Measurements from ENCODE around the gene GINS3.

The GINS3 gene

DNA sequence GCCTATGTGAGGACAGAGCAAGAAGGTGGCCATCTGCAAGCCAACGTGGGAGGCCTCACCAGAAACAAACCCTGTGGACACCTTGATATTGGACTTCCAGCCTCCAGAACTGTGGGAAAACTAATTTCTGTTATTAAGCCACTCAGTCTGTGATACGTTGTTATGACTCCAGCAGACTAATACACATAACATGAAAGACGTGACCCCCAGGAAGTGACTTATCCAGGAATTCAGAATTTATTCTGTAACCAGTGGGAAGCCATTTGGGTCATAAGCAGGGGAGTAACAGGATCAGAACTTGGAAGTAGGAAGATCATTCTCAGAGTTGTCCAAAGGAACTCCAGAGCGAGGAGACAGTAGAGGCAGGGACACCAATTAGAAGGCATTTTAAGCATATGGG, 12.5 kb upstream of the GINS3 start:
- no peak overlapping the region for H3K27ac ChIP-seq (replicated peaks)
- no peak overlapping the region for H3K4me3 ChIP-seq (replicated peaks; ENCODE audit: insufficient read depth, low read length)
- no peak for TF ChIP-seq GABPA (IDR thresholded peaks at IDR 0.05; ENCODE audit: low read depth)
- TF ChIP-seq, protein P1, sequence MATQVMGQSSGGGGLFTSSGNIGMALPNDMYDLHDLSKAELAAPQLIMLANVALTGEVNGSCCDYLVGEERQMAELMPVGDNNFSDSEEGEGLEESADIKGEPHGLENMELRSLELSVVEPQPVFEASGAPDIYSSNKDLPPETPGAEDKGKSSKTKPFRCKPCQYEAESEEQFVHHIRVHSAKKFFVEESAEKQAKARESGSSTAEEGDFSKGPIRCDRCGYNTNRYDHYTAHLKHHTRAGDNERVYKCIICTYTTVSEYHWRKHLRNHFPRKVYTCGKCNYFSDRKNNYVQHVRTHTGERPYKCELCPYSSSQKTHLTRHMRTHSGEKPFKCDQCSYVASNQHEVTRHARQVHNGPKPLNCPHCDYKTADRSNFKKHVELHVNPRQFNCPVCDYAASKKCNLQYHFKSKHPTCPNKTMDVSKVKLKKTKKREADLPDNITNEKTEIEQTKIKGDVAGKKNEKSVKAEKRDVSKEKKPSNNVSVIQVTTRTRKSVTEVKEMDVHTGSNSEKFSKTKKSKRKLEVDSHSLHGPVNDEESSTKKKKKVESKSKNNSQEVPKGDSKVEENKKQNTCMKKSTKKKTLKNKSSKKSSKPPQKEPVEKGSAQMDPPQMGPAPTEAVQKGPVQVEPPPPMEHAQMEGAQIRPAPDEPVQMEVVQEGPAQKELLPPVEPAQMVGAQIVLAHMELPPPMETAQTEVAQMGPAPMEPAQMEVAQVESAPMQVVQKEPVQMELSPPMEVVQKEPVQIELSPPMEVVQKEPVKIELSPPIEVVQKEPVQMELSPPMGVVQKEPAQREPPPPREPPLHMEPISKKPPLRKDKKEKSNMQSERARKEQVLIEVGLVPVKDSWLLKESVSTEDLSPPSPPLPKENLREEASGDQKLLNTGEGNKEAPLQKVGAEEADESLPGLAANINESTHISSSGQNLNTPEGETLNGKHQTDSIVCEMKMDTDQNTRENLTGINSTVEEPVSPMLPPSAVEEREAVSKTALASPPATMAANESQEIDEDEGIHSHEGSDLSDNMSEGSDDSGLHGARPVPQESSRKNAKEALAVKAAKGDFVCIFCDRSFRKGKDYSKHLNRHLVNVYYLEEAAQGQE (IDR thresholded peaks at IDR 0.05; ENCODE audit: insufficient replicate concordance, low read depth), result no peak
- no peak for TF ChIP-seq CTCF (IDR thresholded peaks at IDR 0.05; ENCODE audit: insufficient read depth, low read length)
- no peak for TF ChIP-seq SPI1 (IDR thresholded peaks at IDR 0.05; ENCODE audit: borderline replicate concordance, low read depth)
- TF ChIP-seq POLR2AphosphoS5 (IDR thresholded peaks at IDR 0.05; ENCODE audit: low read depth), result no peak
- peaks cover 6% of the 10 kb centered on the region for H3K27me3 ChIP-seq (ENCODE audit: insufficient read depth, poor library complexity, severe bottlenecking)
- DNase-seq (ENCODE audit: low read depth in 1 of 2, low spot score in 1 of 2), result no peak

- no peak for DNase-seq (ENCODE audit: low read depth in 1 of 2, low spot score in 1 of 2)
- TF ChIP-seq CTCF (IDR thresholded peaks at IDR 0.05; ENCODE audit: insufficient read depth, low read length), result no peak
- no peak for TF ChIP-seq SPI1 (IDR thresholded peaks at IDR 0.05; ENCODE audit: borderline replicate concordance, low read depth)
- TF ChIP-seq GABPA (IDR thresholded peaks at IDR 0.05; ENCODE audit: low read depth), result no peak
- no peak for TF ChIP-seq POLR2AphosphoS5 (IDR thresholded peaks at IDR 0.05; ENCODE audit: low read depth)
- TF ChIP-seq, protein P1 (IDR thresholded peaks at IDR 0.05; ENCODE audit: insufficient replicate concordance, low read depth), result no peak
- Histone ChIP-seq H3K27ac (replicated peaks) (no peak overlapping the region), H3K4me3 (replicated peaks; ENCODE audit: insufficient read depth, low read length) (no peak overlapping the region), H3K27me3 (ENCODE audit: insufficient read depth, poor library complexity, severe bottlenecking) (no peaks in the 10 kb centered on the region)
Measured at GRCh38 chr16:58381661-58382060, 10.6 kb upstream of the GINS3 start.

- H3K27ac ChIP-seq (replicated peaks), result 0 out of 2 replicates have a peak overlapping the region, but pooled peaks have one; percentile 13
- TF ChIP-seq POLR2AphosphoS5 (IDR thresholded peaks at IDR 0.05; ENCODE audit: low read depth) (peak; percentile 48; the same call in 1 of the 2 replicates), SPI1 (IDR thresholded peaks at IDR 0.05; ENCODE audit: borderline replicate concordance, low read depth) (peak; percentile 94), CTCF (IDR thresholded peaks at IDR 0.05; ENCODE audit: insufficient read depth, low read length) (no peak)
- TF ChIP-seq, protein P1 (IDR thresholded peaks at IDR 0.05; ENCODE audit: insufficient replicate concordance, low read depth), result peak; percentile 22
- DNase-seq (ENCODE audit: low read depth in 1 of 2, low spot score in 1 of 2), result peak; percentile 53 to 74
- no peaks in the 10 kb centered on the region for H3K27me3 ChIP-seq (ENCODE audit: insufficient read depth, poor library complexity, severe bottlenecking)
- no peak overlapping the region for H3K4me3 ChIP-seq (replicated peaks; ENCODE audit: insufficient read depth, low read length)
Measured at GRCh38 chr16:58384437-58385055, 7.7 kb upstream of the GINS3 start.

Measured in HL-60 (cell line).